Astrocyte of the spinal cord (primary cell): ENCODE data around the gene PHF13.

ENCODE experiments used
- DNase-seq: peaks from one replicate; pipeline ENCODE4 v3.0.0; 2011; ENCODE audit warnings: low read depth, low spot score
- H3K4me3 ChIP-seq: 2 replicates; pipeline ENCODE4 v1.5.1; 2011; ENCODE audit warnings: low read depth, mild to moderate bottlenecking, low read length, moderate library complexity
- in situ Hi-C: cut with HindIII; loops from 2 replicates; pipeline ENCODE4 v1.10.0; 2017; ENCODE audit warnings: low sequenced_read_pairs
- TF ChIP-seq, protein P1 (sequence below): IDR thresholded peaks from 2 replicates; pipeline ENCODE4 v1.5.1; 2012; ENCODE audit warnings: low read depth, mild to moderate bottlenecking, low read length, inconsistent platforms

The PHF13 gene

DNA sequence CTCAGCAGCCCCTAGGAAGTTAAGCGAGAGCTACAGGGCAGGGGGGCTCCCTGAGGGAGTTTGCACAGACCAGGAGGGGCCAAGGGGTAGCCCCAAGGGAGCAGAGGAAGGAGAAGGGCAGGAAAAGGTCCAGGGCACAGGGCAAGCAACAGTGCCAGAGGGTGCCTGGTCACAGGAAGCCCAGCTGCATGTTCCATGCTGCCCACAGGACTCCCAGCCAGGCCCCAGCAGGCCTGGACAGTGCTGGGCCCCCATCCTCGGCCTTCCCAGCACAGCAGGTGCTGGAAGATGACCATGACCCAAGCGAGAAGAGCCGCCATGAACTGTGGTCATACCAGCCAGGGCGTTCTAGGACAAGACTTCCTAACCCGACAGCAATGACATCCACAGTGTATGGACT is 21.9 kb upstream of the PHF13 start:
- DNase-seq: no peak
- TF ChIP-seq, protein P1, sequence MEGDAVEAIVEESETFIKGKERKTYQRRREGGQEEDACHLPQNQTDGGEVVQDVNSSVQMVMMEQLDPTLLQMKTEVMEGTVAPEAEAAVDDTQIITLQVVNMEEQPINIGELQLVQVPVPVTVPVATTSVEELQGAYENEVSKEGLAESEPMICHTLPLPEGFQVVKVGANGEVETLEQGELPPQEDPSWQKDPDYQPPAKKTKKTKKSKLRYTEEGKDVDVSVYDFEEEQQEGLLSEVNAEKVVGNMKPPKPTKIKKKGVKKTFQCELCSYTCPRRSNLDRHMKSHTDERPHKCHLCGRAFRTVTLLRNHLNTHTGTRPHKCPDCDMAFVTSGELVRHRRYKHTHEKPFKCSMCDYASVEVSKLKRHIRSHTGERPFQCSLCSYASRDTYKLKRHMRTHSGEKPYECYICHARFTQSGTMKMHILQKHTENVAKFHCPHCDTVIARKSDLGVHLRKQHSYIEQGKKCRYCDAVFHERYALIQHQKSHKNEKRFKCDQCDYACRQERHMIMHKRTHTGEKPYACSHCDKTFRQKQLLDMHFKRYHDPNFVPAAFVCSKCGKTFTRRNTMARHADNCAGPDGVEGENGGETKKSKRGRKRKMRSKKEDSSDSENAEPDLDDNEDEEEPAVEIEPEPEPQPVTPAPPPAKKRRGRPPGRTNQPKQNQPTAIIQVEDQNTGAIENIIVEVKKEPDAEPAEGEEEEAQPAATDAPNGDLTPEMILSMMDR: no peak
- no peak overlapping the region for H3K4me3 ChIP-seq
- in situ Hi-C loops: no loop called here

DNA sequence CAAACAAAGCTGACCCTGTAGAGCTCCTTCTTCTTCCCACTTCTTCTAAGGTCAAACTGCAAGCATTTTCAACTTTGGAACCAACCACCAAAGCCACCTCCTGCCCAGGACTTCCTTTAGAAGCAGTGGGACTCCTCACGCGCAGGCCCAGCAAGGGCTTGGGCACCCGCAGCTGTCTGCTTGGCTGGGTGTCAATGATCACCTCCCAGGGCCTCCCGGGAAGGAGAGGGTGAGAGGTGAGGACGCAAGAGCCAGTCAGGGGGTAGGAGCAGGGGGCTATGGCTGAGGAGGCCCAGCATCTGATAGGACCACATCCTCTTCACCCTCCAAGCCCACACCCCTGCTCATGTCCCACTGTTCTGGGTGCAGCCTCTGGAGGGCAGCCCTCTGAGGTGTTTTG is 21.1 kb upstream of the PHF13 start:
- TF ChIP-seq, protein P1: no peak
- DNase-seq: no peak
- in situ Hi-C loops: no loop called here
- no peak overlapping the region for H3K4me3 ChIP-seq

GRCh38 chr1:6592865-6593593 is 20.5 kb upstream of the PHF13 start:
- no peak overlapping the region for H3K4me3 ChIP-seq
- DNase-seq: no peak
- in situ Hi-C loops: no loop called here
- TF ChIP-seq, protein P1: no peak

GRCh38 chr1:6593810-6594209 is 19.7 kb upstream of the PHF13 start:
- DNase-seq: no peak
- TF ChIP-seq, protein P1: no peak
- H3K4me3 ChIP-seq: no peak overlapping the region
- in situ Hi-C loops: no loop called here

GRCh38 chr1:6594977-6595740 is 18.4 kb upstream of the PHF13 start:
- no peak for DNase-seq
- no peak overlapping the region for H3K4me3 ChIP-seq
- TF ChIP-seq, protein P1: no peak
- in situ Hi-C loops: no loop called here

- in situ Hi-C loops: no loop called here
- DNase-seq: no peak
- TF ChIP-seq, protein P1: no peak
- no peak overlapping the region for H3K4me3 ChIP-seq
Observed at GRCh38 chr1:6596351-6596750, 17.2 kb upstream of the PHF13 start.
